Activated T-cell treated with anti-CD3 and anti-CD28 coated beads for 1 hour (primary cell): ENCODE results near the gene REV3L.
"Not testable (repeated sequence)": the region's sequence is repeated elsewhere in the genome, so short reads cannot be mapped to it uniquely, and the experiment has no call there.

Experiments used
- DNase-seq: peaks from one replicate; pipeline ENCODE4 v3.0.0-alpha.2; 2020; ENCODE audit warnings: low read depth

REV3L gene

GRCh38 chr6:111377558-111378120 lies 105.4 kb downstream of the REV3L start:
- no peak for DNase-seq

- DNase-seq = no peak
Measured at GRCh38 chr6:111367393-111368088, 115.5 kb downstream of the REV3L start.

GRCh38 chr6:111361648-111362047 lies 121.4 kb downstream of the REV3L start:
- no peak for DNase-seq

DNA sequence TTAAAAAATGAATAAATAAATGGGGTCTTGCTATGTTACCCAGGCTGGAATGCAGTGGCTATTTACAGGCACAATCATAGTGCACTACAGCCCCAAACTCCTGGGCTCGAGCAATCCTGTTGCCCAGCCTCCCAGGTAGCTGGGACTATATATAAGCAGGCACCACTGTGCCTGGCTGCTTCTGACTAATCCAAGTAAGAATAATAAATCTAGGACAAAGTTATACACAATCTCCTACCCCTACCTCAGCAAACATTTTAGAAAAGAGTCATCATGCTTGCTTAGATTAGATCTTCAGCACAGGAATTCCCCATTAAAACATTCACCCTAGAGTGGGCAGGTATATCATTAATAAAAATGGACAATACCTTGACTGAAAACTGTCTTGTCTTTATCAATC lies 124.6 kb downstream of the REV3L start:
- no peak for DNase-seq

- no peak for DNase-seq
Measured at GRCh38 chr6:111357705-111358104, 125.3 kb downstream of the REV3L start.

- DNase-seq = no peak
Measured at GRCh38 chr6:111356551-111356950, 126.5 kb downstream of the REV3L start.

- DNase-seq = no peak
Measured at GRCh38 chr6:111354758-111355555, 128.1 kb downstream of the REV3L start.

GRCh38 chr6:111353912-111354462 lies 129.0 kb downstream of the REV3L start:
- DNase-seq = no peak

GRCh38 chr6:111347589-111347988 lies 135.4 kb downstream of the REV3L start:
- DNase-seq = no peak

- DNase-seq = no peak
Measured at GRCh38 chr6:111342913-111343312, 140.1 kb downstream of the REV3L start.

DNA sequence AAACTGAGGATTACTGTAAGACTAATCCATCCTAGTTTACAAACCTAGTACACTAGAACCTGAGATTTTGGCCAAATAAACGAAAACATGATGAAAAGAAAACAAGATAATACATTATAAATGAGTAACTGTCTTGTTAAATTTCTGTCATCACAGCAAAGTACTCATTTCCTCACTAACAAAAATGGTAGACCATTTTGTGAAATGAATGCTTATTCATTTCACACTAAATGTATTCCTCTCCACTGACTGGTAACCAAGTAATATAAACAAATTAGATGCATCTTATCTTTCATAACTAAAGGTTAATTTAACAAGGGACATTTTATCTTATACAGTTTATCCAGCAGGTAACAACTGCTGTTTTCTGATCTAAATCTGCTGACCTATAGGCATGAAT lies 143.7 kb downstream of the REV3L start:
- no peak for DNase-seq

GRCh38 chr6:111338843-111339242 lies 144.2 kb downstream of the REV3L start:
- no peak for DNase-seq

DNA sequence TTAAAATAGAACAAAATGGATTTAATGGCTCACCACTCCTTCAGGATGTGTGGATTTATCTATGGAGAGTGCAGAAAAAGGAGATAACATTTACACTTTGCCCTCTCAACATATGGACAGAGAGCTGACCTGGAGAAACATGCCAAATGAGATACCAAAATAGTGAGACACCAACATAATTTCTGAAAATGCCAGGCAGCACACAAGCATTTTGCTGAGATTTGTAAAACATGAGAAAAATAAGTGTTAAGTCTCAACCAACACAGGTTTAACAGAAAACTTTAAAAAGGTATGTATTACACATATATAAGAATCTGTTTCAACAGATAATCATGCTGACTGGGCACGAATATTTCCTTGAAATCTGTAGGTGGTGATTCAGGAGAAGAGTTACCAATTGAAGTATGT lies 145.2 kb downstream of the REV3L start:
- no peak for DNase-seq

DNA sequence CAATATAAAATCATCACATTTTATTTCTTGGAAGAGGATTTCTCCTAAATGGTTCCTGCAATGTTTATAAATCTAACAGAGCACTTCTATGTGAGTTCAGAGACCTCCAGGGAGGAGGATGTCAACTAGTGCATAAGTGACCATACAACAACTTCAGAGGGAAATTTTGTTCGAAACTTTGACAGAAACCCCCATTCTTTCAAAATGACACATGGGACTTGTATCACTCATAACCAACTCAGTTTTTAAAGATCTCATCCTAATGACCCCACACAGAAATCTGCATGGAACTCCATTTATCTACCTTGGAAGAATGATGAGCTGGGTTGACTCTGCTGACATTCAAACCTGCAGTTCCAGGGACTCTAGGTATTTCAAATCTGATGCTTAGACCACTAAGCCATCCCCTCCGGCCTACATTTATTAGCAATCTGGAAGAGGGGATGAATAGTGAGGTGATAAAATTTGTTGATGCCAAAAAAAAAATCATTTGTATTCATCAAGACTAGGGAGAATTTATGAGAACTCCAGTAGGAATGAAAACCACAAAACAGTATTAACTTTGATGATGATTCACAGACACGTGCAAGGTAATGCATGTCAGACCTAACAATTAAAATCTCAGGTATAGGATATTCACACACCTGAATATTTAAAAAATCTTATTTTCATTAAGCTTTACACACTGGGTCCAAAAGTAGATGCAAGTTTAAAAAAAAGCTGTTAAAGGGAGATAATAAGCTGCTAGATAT lies 153.0 kb downstream of the REV3L start:
- DNase-seq = no peak

GRCh38 chr6:111326563-111326962 lies 156.5 kb downstream of the REV3L start:
- DNase-seq = no peak

DNA sequence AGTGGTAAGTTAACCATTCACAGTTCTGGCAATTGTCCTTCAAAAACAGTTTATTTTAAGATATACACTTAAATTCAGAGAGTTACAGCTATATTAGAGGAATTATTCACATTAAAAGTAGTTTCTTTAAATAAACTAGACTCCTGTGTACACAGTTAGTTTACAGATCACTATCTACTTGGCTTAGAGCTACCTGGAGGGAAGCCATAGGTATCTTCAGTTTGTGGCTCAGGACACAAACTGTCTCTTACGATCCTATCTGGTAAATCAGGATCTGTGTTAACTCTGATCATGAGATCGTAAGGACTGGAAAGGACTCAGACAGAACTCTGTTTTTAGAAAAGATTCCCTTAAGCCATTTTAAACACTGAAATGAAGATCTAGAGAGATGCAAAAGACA lies 160.9 kb downstream of the REV3L start:
- no peak for DNase-seq

GRCh38 chr6:111307950-111308349 lies 175.1 kb downstream of the REV3L start:
- DNase-seq = not testable (repeated sequence)

GRCh38 chr6:111307275-111307858 lies 175.7 kb downstream of the REV3L start:
- no peak for DNase-seq

- no peak for DNase-seq
Measured at GRCh38 chr6:111306104-111306888, 176.7 kb downstream of the REV3L start.

DNA sequence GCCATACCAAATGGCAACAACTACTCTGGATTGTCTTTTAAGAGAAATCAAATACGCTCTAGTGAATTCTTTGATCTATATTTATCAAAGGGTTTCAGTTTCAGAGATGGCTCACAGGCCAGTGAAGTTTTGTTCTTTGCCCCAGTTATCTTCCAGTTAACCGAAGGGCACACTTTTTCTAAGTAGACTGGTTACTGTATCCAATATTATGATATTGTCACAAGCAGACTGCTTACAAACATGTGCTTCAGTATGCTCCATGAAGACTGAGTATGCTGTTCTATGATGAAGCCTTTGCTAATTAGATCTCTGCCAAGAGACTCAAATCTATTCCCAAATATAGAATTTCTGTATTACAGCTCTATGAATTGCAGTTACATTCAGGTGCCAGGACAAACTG lies 181.1 kb downstream of the REV3L start:
- DNase-seq = no peak
